Gastroesophageal sphincter (tissue), 4 donors: Measurements from ENCODE around the gene RALY. TPM values are rescaled to one million over a fixed set of nuclear protein-coding genes. Genes with fewer than 3 reads are reported as not detected.

Experiments
- ATAC-seq: fragments of 150-250 bp; one replicate; pipeline ENCODE4 v1.9.1; 2016; ENCODE audit warnings: mild to moderate bottlenecking, moderate library complexity
- H3K27ac ChIP-seq, 4 donors: fragments of 200-600 bp; sonication (generic) in 3 of 4; 1 replicate in 3 of 4; 2 replicates in 1 of 4; pipeline ENCODE4 v1.5.1; 2016 to 2019
- H3K27me3 ChIP-seq: fragments of 200-600 bp; sonication (generic); one replicate; pipeline ENCODE4 v1.5.1; 2019
- H3K36me3 ChIP-seq, 2 donors: fragments of 200-600 bp; sonication (generic); one replicate each; pipeline ENCODE4 v1.5.1; 2019; ENCODE audit warnings: control low read depth in 1 of 2
- H3K4me1 ChIP-seq, 3 donors: fragments of 200-600 bp; sonication (generic); 1 replicate in 2 of 3; 2 replicates in 1 of 3; pipeline ENCODE4 v1.5.1; 2016 to 2019; ENCODE audit warnings: control low read depth in 2 of 3
- H3K4me3 ChIP-seq, 2 donors: fragments of 200-600 bp; sonication (generic); one replicate each; pipeline ENCODE4 v1.5.1; 2019; ENCODE audit warnings: mild to moderate bottlenecking in 1 of 2, moderate library complexity in 1 of 2
- H3K9me3 ChIP-seq, 3 donors: fragments of 200-600 bp; sonication (generic); one replicate each; pipeline ENCODE4 v1.5.1; 2017 to 2019; ENCODE audit warnings: control low read depth in 2 of 3
- EP300 ChIP-seq: sonication (generic); formaldehyde crosslinking; IDR thresholded peaks from one replicate; pipeline ENCODE4 v1.6.1; 2017; ENCODE audit warnings: antibody characterized with exemption, mild to moderate bottlenecking
- POLR2A ChIP-seq, 2 donors: fragments of 450-650 bp; IDR thresholded peaks; one replicate each; pipeline ENCODE4 v1.6.1; 2017; ENCODE audit warnings: antibody characterized with exemption in 2 of 2, mild to moderate bottlenecking in 2 of 2, moderate library complexity in 1 of 2
- POLR2AphosphoS5 ChIP-seq: sonication (generic); formaldehyde crosslinking; IDR thresholded peaks from one replicate; pipeline ENCODE4 v1.6.1; 2017; ENCODE audit warnings: antibody characterized with exemption
- WGBS, 2 donors: methylation state at CpG; one replicate each; pipeline ENCODE4 v1.1.5; 2018; ENCODE audit warnings: low coverage in 1 of 2; 5-methylcytosine and 5-hydroxymethylcytosine counted together
- total RNA-seq, 4 donors: library from RNA; depleted of rRNA; stranded (reverse); fragments of >200 nt; gene quantifications; one replicate each; pipeline ENCODE4 v1.1.0, GENCODE V29; 2016
- TF ChIP-seq, protein P1 (sequence below), 4 experiments: fragments of 200-600 bp in 2 of 4; fragments of 450-650 bp in 2 of 4; sonication (generic) in 1 of 4; IDR thresholded peaks; one replicate each; pipeline ENCODE4 v1.5.1; 2017 to 2019; ENCODE audit warnings: antibody characterized with exemption in 4 of 4, mild to moderate bottlenecking in 2 of 4, moderate library complexity in 2 of 4

RALY gene
- total RNA-seq, 4 donors from 2014 or later = 76.6 to 124 (median 98.8) TPM

DNA sequence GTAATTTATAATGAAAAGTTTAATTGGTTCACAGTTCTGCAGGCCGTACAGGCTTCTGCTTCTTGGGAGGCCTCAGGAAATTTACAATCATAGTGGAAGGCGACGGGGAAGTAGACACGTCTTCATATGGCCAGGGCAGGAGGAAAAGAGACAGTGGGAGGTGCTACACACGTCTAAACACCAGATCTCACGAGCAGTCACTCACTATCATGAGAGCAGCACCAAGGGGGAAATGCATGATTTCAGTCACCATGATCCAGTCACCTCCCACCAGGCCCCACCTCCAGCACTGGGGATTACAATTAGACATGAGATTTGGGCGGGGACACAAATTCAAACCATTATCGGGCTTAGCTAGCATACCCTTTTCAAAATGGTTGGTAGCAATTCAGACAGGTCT, 77.1 kb downstream of the RALY start:
- Histone ChIP-seq H3K4me1 (peaks cover 4 to 40% (median 10%) of the 10 kb centered on the region in 3 donors), H3K27ac (no peak overlapping the region), H3K27me3 (no peaks in the 10 kb centered on the region), H3K36me3 (peaks cover 0 to 43% of the 10 kb centered on the region in 2 donors), H3K9me3 (no peaks in the 10 kb centered on the region), H3K4me3 (no peak overlapping the region)
- no peak for ATAC-seq
- TF ChIP-seq EP300 (no peak), POLR2AphosphoS5 (no peak), POLR2A (IDR thresholded peaks at IDR 0.05) (no peak)
- TF ChIP-seq, protein P1, sequence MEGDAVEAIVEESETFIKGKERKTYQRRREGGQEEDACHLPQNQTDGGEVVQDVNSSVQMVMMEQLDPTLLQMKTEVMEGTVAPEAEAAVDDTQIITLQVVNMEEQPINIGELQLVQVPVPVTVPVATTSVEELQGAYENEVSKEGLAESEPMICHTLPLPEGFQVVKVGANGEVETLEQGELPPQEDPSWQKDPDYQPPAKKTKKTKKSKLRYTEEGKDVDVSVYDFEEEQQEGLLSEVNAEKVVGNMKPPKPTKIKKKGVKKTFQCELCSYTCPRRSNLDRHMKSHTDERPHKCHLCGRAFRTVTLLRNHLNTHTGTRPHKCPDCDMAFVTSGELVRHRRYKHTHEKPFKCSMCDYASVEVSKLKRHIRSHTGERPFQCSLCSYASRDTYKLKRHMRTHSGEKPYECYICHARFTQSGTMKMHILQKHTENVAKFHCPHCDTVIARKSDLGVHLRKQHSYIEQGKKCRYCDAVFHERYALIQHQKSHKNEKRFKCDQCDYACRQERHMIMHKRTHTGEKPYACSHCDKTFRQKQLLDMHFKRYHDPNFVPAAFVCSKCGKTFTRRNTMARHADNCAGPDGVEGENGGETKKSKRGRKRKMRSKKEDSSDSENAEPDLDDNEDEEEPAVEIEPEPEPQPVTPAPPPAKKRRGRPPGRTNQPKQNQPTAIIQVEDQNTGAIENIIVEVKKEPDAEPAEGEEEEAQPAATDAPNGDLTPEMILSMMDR (IDR thresholded peaks at IDR 0.05) = no peak
- 65 to 88% methylated on average over 4 to 8 of the region's 8 CpGs for WGBS, 2 donors

DNA sequence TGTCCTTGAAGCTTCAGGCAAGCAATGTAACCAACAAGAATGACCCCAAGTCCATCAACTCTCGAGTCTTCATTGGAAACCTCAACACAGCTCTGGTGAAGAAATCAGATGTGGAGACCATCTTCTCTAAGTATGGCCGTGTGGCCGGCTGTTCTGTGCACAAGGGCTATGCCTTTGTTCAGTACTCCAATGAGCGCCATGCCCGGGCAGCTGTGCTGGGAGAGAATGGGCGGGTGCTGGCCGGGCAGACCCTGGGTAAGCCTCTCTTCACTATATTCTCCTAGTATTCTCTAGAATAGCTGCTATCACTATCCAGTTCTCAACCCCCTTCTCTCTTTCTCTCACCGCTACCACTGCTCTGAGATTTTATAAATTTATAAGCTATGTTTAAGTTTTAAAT, 78.4 kb downstream of the RALY start:
- no peaks in the 10 kb centered on the region for H3K27me3 ChIP-seq
- no peak overlapping the region for H3K4me3 ChIP-seq
- no peak for ATAC-seq
- H3K4me1 ChIP-seq = peaks cover 4 to 28% (median 5%) of the 10 kb centered on the region in 3 donors
- WGBS, 2 donors = 86 to 100% methylated on average over 1 to 7 of the region's 8 CpGs
- peaks cover 0 to 56% of the 10 kb centered on the region in 2 donors for H3K36me3 ChIP-seq
- no peaks in the 10 kb centered on the region for H3K9me3 ChIP-seq
- TF ChIP-seq, protein P1 (IDR thresholded peaks at IDR 0.05) = no peak
- TF ChIP-seq POLR2AphosphoS5 = no peak
- no peak for TF ChIP-seq EP300
- TF ChIP-seq POLR2A (IDR thresholded peaks at IDR 0.05) = no peak
- H3K27ac ChIP-seq = no peak overlapping the region

DNA sequence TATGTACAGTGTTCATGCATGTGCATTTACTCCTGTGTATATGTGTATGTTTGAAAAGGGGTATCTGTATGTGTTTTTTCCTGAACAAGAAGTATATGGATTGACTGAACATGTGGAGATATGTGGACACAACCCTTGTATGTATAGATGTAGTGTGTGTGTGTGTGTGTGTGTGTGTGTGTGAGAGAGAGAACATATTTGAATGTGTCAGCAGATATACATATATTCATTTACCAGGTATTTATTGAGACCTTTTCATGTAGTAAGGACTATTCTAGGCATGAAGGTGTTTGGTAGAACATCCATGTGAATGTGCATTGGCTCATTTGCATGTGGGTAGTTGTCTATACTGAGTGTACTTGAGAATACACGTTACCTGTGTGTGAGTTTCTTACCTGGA, 79.1 kb downstream of the RALY start:
- Histone ChIP-seq H3K9me3 (no peaks in the 10 kb centered on the region), H3K27ac (no peak overlapping the region), H3K36me3 (peaks cover 0 to 63% of the 10 kb centered on the region in 2 donors), H3K4me3 (no peak overlapping the region), H3K27me3 (no peaks in the 10 kb centered on the region), H3K4me1 (peaks cover 4 to 24% (median 5%) of the 10 kb centered on the region in 3 donors)
- TF ChIP-seq POLR2A (IDR thresholded peaks at IDR 0.05) (no peak), EP300 (no peak), POLR2AphosphoS5 (no peak)
- TF ChIP-seq, protein P1 (IDR thresholded peaks at IDR 0.05) = no peak
- no peak for ATAC-seq
- WGBS, 2 donors = 80 to 92% methylated on average over 1 of the region's 1 CpG

DNA sequence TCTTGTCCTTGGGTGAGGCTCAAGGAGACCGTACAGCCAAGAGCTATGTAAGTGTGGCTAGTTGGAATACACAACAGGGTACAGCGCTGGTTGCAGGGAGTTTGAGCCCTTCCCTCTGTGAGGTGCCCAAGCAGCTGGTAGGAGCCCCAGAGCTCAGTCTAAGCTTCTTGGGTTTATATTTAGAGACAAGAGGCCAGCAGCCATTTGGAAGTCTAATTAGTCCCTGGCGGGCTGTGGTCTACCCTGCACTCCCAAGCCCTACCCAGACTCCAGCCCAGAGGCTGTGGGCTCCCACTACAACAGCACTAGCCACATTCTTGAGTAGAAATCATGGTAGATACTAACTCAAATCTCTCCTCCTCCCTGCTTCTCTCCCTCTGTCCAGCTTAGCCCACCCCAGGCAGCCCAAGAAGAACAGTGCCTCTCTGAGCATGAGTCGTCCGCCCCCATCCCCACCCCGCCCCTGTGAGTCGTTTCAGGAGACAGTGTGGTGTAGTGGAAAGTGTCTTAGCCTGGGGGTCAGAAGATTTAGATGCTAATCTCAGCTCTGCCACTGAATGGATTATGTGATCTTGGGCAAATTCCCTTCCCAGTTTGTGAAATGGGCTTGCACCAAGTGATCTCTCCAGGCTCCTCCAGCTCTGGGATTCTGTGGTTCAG, 80.5 kb downstream of the RALY start:
- peaks cover 0 to 77% of the 10 kb centered on the region in 2 donors for H3K36me3 ChIP-seq
- WGBS, 2 donors = 78% methylated on average over 1 of the region's 7 CpGs; no CpG with 5 or more reads in 1 of the 2 donors

More for the DNA sequence above, 80.5 kb downstream of the RALY start:
- TF ChIP-seq POLR2AphosphoS5 (no peak), POLR2A (IDR thresholded peaks at IDR 0.05) (no peak), EP300 (no peak)
- TF ChIP-seq, protein P1 (IDR thresholded peaks at IDR 0.05) = no peak
- H3K4me1 ChIP-seq = peaks cover 4 to 10% (median 4%) of the 10 kb centered on the region in 3 donors
- ATAC-seq = no peak
- no peak overlapping the region for H3K27ac ChIP-seq
- no peaks in the 10 kb centered on the region for H3K9me3 ChIP-seq
- no peaks in the 10 kb centered on the region for H3K27me3 ChIP-seq
- H3K4me3 ChIP-seq = no peak overlapping the region
